Measurements from ENCODE around the gene NT5E. TPM values are rescaled to one million over a fixed set of nuclear protein-coding genes. Genes with fewer than 3 reads are reported as not detected.

NT5E gene
- total RNA-seq, 2 experiments from 2014 or later: 7.4 to 7.6 TPM

Other genes with a start within 250 kb of the NT5E start
- 10 to 100 TPM; 50.1 to 50.3 TPM for gene SNX14, start 143.8 kb downstream of the NT5E start, total RNA-seq
- gene SYNCRIP, start 192.8 kb downstream of the NT5E start, total RNA-seq: 100 to 1,000 TPM; 136 to 137 TPM

All from activated CD8-positive, alpha-beta T cell treated with anti-CD3 and anti-CD28 coated beads, Interleukin-2, amount 10 ng/mL, durations not matched to agents 7 days and 5 days (primary cell).